SK-N-SH (cell line): Measurements from ENCODE around the gene GLB1L3. TPM values are rescaled to one million over a fixed set of nuclear protein-coding genes. Genes with fewer than 3 reads are reported as not detected.

Experiments used
- CTCF ChIA-PET: fragments of 300-600, 350-600 bp; formaldehyde crosslinking; extraction: SDS; loops from one replicate; lab custom pipeline; 2021; lab: Yijun Ruan, JAX
- POLR2A ChIA-PET: fragments of 350-600 bp; sonication (Branson Sonifier 250); formaldehyde crosslinking; extraction: SDS; loops from one replicate; lab custom pipeline; 2020; ENCODE audit warnings: antibody characterized with exemption, inconsistent platforms; lab: Yijun Ruan, JAX
- DNase-seq: peaks from one replicate; pipeline ENCODE4 v3.0.0; 2012
- H2AFZ ChIP-seq: fragments of 200-600 bp; sonication (generic); 2 replicates; pipeline ENCODE4 v1.8.1; 2016; ENCODE audit warnings: antibody characterized with exemption, mild to moderate bottlenecking, low read depth
- H3F3A ChIP-seq: fragments of 200-600 bp; sonication (generic); replicated peaks from 2 replicates; pipeline ENCODE3; 2016; ENCODE audit warnings: antibody characterized with exemption, mild to moderate bottlenecking; ENCODE audit not compliant: insufficient read depth
- H3K27ac ChIP-seq, 2 experiments: fragments of 200-500 bp in 1 of 2; fragments of 200-600 bp in 1 of 2; sonication (Bioruptor generic) in 1 of 2; sonication (generic), shearing (Covaris generic) in 1 of 2; 2 replicates each; pipeline versions ENCODE4 v1.5.1 to v1.6.1; 2014 to 2016; ENCODE audit warnings: low read depth in 2 of 2, inconsistent platforms in 1 of 2, low read length in 1 of 2, mild to moderate bottlenecking in 1 of 2, mixed read lengths in 1 of 2
- H3K27me3 ChIP-seq: fragments of 200-600 bp; sonication (generic), shearing (Covaris generic); 2 replicates; pipeline ENCODE4 v1.6.1; 2016; ENCODE audit warnings: mixed run types; ENCODE audit not compliant: insufficient read depth
- H3K36me3 ChIP-seq, 2 experiments: fragments of 200-500 bp in 1 of 2; fragments of 200-600 bp in 1 of 2; sonication (Bioruptor generic) in 1 of 2; sonication (generic) in 1 of 2; replicated peaks in 1 of 2; 2 replicates each; pipeline versions ENCODE3 to v1.5.1; 2014 to 2016; ENCODE audit warnings: low read length in 1 of 2, mild to moderate bottlenecking in 1 of 2; ENCODE audit not compliant: insufficient read depth in 2 of 2, control insufficient read depth in 1 of 2
- H3K4me1 ChIP-seq, 2 experiments: fragments of 200-500 bp in 1 of 2; fragments of 200-600 bp in 1 of 2; sonication (Bioruptor generic) in 1 of 2; sonication (generic), shearing (Covaris generic) in 1 of 2; 2 replicates each; pipeline versions ENCODE4 v1.5.1 to v1.6.1; 2014 to 2016; ENCODE audit warnings: low read depth in 1 of 2, low read length in 1 of 2, mixed run types in 1 of 2; ENCODE audit not compliant: insufficient read depth in 2 of 2, control insufficient read depth in 1 of 2
- H3K4me2 ChIP-seq: fragments of 200-600 bp; sonication (generic), shearing (Covaris generic); 2 replicates; pipeline ENCODE4 v1.6.1; 2017; ENCODE audit warnings: mixed run types
- H3K4me3 ChIP-seq, 2 experiments: fragments of 200-500 bp in 1 of 2; fragments of 200-600 bp in 1 of 2; sonication (Bioruptor generic) in 1 of 2; sonication (generic), shearing (Covaris generic) in 1 of 2; 2 replicates each; pipeline versions ENCODE4 v1.5.1 to v1.8.1; 2014 to 2016; ENCODE audit warnings: low read depth in 2 of 2, inconsistent platforms in 1 of 2, low read length in 1 of 2, mild to moderate bottlenecking in 1 of 2, mixed read lengths in 1 of 2, moderate library complexity in 1 of 2
- H3K79me2 ChIP-seq: fragments of 200-600 bp; sonication (generic); 2 replicates; pipeline ENCODE4 v1.8.1; 2017; ENCODE audit warnings: mild to moderate bottlenecking; ENCODE audit not compliant: insufficient read depth
- H3K9ac ChIP-seq: fragments of 200-600 bp; sonication (generic); 2 replicates; pipeline ENCODE4 v1.6.1; 2017; ENCODE audit warnings: mixed run types
- H3K9me2 ChIP-seq: fragments of 200-600 bp; sonication (generic); 2 replicates; pipeline ENCODE4 v1.6.1; 2017; ENCODE audit warnings: mixed run types
- H3K9me3 ChIP-seq: fragments of 200-600 bp; sonication (generic); 2 replicates; pipeline ENCODE4 v1.6.1; 2017; ENCODE audit warnings: mixed run types, mild to moderate bottlenecking, moderate library complexity
- H4K20me1 ChIP-seq: fragments of 200-600 bp; sonication (generic); 2 replicates; pipeline ENCODE4 v1.6.1; 2017; ENCODE audit warnings: mild to moderate bottlenecking, mixed run types; ENCODE audit not compliant: insufficient read depth
- EP300 ChIP-seq, 2 experiments: IDR thresholded peaks; 2 replicates each; pipeline versions ENCODE4 v1.4.0 to v1.6.1; 2012; ENCODE audit warnings: borderline replicate concordance in 1 of 2, low read depth in 1 of 2, low read length in 1 of 2
- EZH2phosphoT487 ChIP-seq: fragments of 200-600 bp; sonication (generic); IDR thresholded peaks from 2 replicates; pipeline ENCODE4 v1.6.1; 2017; ENCODE audit warnings: low read depth, mixed run types, mild to moderate bottlenecking, antibody characterized with exemption, moderate library complexity, borderline replicate concordance
- FOSL2 ChIP-seq: IDR thresholded peaks from 2 replicates; pipeline ENCODE4 v1.4.0; 2012; ENCODE audit warnings: low read depth, mild to moderate bottlenecking, moderate library complexity, borderline replicate concordance
- FOXJ3 ChIP-seq: sonication (generic); formaldehyde crosslinking; IDR thresholded peaks from 2 replicates; pipeline ENCODE4 v1.5.1; 2020; ENCODE audit warnings: mild to moderate bottlenecking, missing genetic modification reagents
- GABPA ChIP-seq: IDR thresholded peaks from 2 replicates; pipeline ENCODE4 v1.4.0; 2012; ENCODE audit warnings: low read depth, mild to moderate bottlenecking
- GATA2 ChIP-seq: sonication (generic); formaldehyde crosslinking; IDR thresholded peaks from 2 replicates; pipeline ENCODE4 v1.5.0; 2020; ENCODE audit warnings: mild to moderate bottlenecking, missing genetic modification reagents
- MXI1 ChIP-seq: IDR thresholded peaks from 2 replicates; pipeline ENCODE4 v1.6.1; 2012; ENCODE audit warnings: mild to moderate bottlenecking, low read depth, low read length, improper control_type of control experiment
- RCOR1 ChIP-seq: fragments of 150-350 bp; IDR thresholded peaks from 2 replicates; pipeline ENCODE4 v1.6.1; 2017; ENCODE audit warnings: antibody characterized with exemption, low read length
- RFX5 ChIP-seq: IDR thresholded peaks from 2 replicates; pipeline ENCODE4 v1.6.1; 2012; ENCODE audit warnings: mild to moderate bottlenecking, improper control_type of control experiment, low read length
- SIN3A ChIP-seq: IDR thresholded peaks from 2 replicates; pipeline ENCODE4 v1.6.1; 2012; ENCODE audit warnings: low read depth, mild to moderate bottlenecking, low read length, moderate library complexity, borderline replicate concordance
- TAF1 ChIP-seq: IDR thresholded peaks from 2 replicates; pipeline ENCODE4 v1.6.1; 2012; ENCODE audit warnings: low read depth, mild to moderate bottlenecking, low read length, moderate library complexity, borderline replicate concordance
- TCF12 ChIP-seq: IDR thresholded peaks from 2 replicates; pipeline ENCODE4 v1.4.0; 2012
- WGBS: methylation state at CpG from one replicate; pipeline ENCODE4 v1.1.6; 2017; ENCODE audit warnings: low lambda C conversion rate; 5-methylcytosine and 5-hydroxymethylcytosine counted together
- polyA plus RNA-seq, 3 experiments: library from polyadenylated mRNA; depleted of rRNA; stranded (reverse); fragments of >200 nt; gene quantifications; 2 replicates each; pipeline ENCODE4 v1.2.3, GENCODE V29; 2012
- TF ChIP-seq, protein P1 (sequence below): IDR thresholded peaks from 2 replicates; pipeline ENCODE4; 2012
- TF ChIP-seq, protein P2 (sequence below): fragments of 200-600 bp; sonication (generic); IDR thresholded peaks from 2 replicates; pipeline ENCODE4 v1.6.1; 2017; ENCODE audit warnings: antibody characterized with exemption, mild to moderate bottlenecking, moderate library complexity

The GLB1L3 gene
- polyA plus RNA-seq, 1 of the 3 experiments (the other 2 are of a cell fraction): not detected

DNA sequence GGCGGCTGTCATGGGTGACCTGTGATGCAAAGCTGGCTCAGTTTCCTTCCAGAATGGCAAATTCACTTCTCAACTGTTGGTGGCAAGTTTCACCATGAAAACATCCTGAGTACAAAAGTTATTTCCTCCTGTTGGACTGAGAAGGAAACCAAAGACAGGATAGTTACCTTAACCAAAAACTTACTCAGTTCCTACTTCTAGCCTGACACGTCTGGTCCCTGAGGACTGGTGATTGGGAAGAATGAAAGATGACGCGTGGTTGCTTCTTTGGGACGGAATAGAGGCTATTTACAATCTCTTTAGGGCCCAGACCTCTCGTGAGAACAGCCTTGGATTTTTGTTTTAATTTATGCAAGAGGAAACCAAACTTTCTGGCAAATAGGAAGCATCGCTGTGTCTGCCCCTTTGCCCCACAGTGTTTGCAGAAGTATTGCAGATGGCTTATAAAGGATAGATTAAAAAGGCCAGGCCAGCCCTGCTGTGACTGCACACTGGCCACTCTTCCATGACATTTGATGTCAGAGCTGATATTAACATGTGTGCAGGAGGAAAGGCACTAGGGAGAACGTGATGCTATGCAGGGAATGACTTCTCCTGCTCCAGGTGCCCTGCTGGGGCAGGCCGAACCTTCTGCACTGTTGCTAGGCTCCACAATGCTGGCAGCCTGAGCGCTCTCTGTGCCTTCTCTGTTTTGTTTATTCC is 44.1 kb upstream of the GLB1L3 start:
- Histone ChIP-seq H3K27me3 (no peaks in the 10 kb centered on the region), H3K9ac (no peak overlapping the region), H4K20me1 (peaks cover 13% of the 10 kb centered on the region), H3K9me2 (no peaks in the 10 kb centered on the region), H3F3A (peaks cover 11% of the 10 kb centered on the region), H3K4me2 (no peak overlapping the region), H3K4me3 (no peak overlapping the region), H3K9me3 (no peaks in the 10 kb centered on the region), H2AFZ (no peak overlapping the region), H3K36me3 (peaks cover 14 to 25% of the 10 kb centered on the region in 2 experiments), H3K4me1 (peaks cover 6 to 61% of the 10 kb centered on the region in 2 experiments; a peak in 3 of 4 replicates), H3K27ac (peak overlapping the region; percentile 15 to 96; a peak in 3 of 4 replicates), H3K79me2 (peaks cover 74% of the 10 kb centered on the region)
- peak; percentile 68 for DNase-seq
- CTCF ChIA-PET: interaction anchor here (1.1 to 1.6 kb wide), 3 partner anchors 9 to 30 kb away, joined by 3 to 5 read pairs (median 3); no protein-coding TSS in a partner anchor
- peak; percentile 65; the same call in 1 of the 2 replicates for TF ChIP-seq RCOR1
- no peak for TF ChIP-seq TCF12
- 0 out of 2 replicates have a peak, but pooled peaks have one; percentile 38 for TF ChIP-seq GATA2 (CRISPR knock-in tag)
- POLR2A ChIA-PET: no interaction called here
- WGBS: 68% methylated on average over 10 of the region's 10 CpGs

DNA sequence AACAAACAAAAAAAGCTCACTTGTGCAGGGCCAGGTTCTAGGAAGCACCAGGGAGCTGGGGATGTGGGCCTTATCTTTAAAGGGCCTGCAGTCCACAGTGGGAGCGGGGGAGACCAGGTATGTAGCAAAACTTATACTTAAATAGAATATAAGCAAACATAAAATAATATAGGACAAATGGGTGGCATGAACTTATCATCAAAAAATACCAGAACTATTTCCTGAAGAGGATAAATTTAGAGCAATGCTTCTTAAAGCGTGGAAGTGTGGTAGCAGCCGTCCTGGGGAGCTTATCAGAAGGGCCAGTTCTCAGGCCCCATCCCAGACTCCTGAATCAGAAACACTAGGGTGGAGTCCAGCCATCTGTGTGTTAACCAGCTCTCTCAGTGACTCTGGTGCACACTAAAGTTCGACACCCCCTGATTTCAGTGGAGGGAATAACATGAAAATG is 42.4 kb upstream of the GLB1L3 start:
- Histone ChIP-seq H3K27me3 (no peaks in the 10 kb centered on the region), H3K4me2 (no peak overlapping the region), H3K4me1 (peaks cover 3 to 55% of the 10 kb centered on the region in 2 experiments; a peak in 3 of 4 replicates), H3K27ac (no peak overlapping the region), H3K9me3 (no peaks in the 10 kb centered on the region), H3K4me3 (no peak overlapping the region), H3F3A (peaks cover 17% of the 10 kb centered on the region), H3K9ac (no peak overlapping the region)
- CTCF ChIA-PET: interaction anchor here (1.2 kb wide), 3 partner anchors 10 to 37 kb away, joined by 3 to 4 read pairs (median 3); no protein-coding TSS in a partner anchor
- 93% methylated on average over 3 of the region's 4 CpGs for WGBS
- no peak for DNase-seq
- TF ChIP-seq EZH2phosphoT487: no peak
- TF ChIP-seq, all 33 proteins: peak for 0
- Histone ChIP-seq H3K9me2 (no peaks in the 10 kb centered on the region), H2AFZ (no peak overlapping the region), H4K20me1 (peaks cover 9% of the 10 kb centered on the region), H3K79me2 (peaks cover 66% of the 10 kb centered on the region), H3K36me3 (peaks cover 7 to 20% of the 10 kb centered on the region in 2 experiments)
- POLR2A ChIA-PET: interaction anchor here (1.1 kb wide), 1 partner anchor 9 kb away, joined by 3 read pairs; the partner anchor contains the start of gene VPS26B

DNA sequence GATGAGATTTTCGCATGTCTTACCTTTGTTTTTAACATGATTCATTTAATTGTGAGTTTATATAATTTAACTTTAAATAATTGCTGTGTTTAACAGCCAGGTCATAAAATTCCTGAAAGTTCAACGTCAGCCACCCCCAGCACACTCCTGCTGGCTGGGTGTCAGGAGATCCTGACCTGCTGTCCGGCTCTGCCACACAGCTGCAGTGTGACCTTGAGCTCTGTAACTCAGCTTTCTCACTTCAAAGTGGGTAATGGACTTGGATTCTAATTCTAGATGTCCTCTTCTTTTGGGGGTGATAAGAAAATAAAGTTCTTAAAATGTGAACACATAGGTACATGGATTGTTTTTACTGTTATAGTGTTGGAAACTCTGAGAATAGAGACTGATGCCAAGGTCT is 40.8 kb upstream of the GLB1L3 start:
- no peak overlapping the region for H3K4me2 ChIP-seq
- H4K20me1 ChIP-seq: 0 out of 2 replicates have a peak, but pooled peaks cover 4% of the 10 kb centered on the region
- peaks cover 17% of the 10 kb centered on the region for H3F3A ChIP-seq
- H3K9ac ChIP-seq: no peak overlapping the region
- CTCF ChIA-PET: interaction anchor here (0.8 kb wide), 2 partner anchors 11 to 41 kb away, joined by 3 to 4 read pairs; partner anchors contain the start of genes GLB1L3 and VPS26B
- no peak overlapping the region for H2AFZ ChIP-seq
- no peaks in the 10 kb centered on the region for H3K9me3 ChIP-seq
- no peak for DNase-seq
- peaks cover 16 to 36% of the 10 kb centered on the region in 2 experiments for H3K36me3 ChIP-seq
- H3K4me3 ChIP-seq: no peak overlapping the region
- H3K79me2 ChIP-seq: peaks cover 55% of the 10 kb centered on the region
- H3K27me3 ChIP-seq: no peaks in the 10 kb centered on the region
- POLR2A ChIA-PET: no interaction called here
- H3K9me2 ChIP-seq: no peaks in the 10 kb centered on the region
- H3K4me1 ChIP-seq: peaks cover 3 to 42% of the 10 kb centered on the region in 2 experiments; a peak in 3 of 4 replicates
- WGBS: 97% methylated on average over 3 of the region's 3 CpGs
- no peak overlapping the region for H3K27ac ChIP-seq
- TF ChIP-seq GATA2 (CRISPR knock-in tag) (no peak), SIN3A (no peak), FOSL2 (no peak), GABPA (no peak), MXI1 (no peak), RFX5 (no peak), FOXJ3 (CRISPR knock-in tag) (no peak), TAF1 (no peak), EP300 (IDR thresholded peaks at IDR 0.05; ENCODE audit: borderline replicate concordance in 1 of 2, low read depth in 1 of 2, low read length in 1 of 2) (no peak), TCF12 (no peak)
- TF ChIP-seq, protein P1, sequence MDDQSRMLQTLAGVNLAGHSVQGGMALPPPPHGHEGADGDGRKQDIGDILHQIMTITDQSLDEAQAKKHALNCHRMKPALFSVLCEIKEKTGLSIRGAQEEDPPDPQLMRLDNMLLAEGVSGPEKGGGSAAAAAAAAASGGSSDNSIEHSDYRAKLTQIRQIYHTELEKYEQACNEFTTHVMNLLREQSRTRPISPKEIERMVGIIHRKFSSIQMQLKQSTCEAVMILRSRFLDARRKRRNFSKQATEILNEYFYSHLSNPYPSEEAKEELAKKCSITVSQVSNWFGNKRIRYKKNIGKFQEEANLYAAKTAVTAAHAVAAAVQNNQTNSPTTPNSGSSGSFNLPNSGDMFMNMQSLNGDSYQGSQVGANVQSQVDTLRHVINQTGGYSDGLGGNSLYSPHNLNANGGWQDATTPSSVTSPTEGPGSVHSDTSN: no peak
- TF ChIP-seq, protein P2, sequence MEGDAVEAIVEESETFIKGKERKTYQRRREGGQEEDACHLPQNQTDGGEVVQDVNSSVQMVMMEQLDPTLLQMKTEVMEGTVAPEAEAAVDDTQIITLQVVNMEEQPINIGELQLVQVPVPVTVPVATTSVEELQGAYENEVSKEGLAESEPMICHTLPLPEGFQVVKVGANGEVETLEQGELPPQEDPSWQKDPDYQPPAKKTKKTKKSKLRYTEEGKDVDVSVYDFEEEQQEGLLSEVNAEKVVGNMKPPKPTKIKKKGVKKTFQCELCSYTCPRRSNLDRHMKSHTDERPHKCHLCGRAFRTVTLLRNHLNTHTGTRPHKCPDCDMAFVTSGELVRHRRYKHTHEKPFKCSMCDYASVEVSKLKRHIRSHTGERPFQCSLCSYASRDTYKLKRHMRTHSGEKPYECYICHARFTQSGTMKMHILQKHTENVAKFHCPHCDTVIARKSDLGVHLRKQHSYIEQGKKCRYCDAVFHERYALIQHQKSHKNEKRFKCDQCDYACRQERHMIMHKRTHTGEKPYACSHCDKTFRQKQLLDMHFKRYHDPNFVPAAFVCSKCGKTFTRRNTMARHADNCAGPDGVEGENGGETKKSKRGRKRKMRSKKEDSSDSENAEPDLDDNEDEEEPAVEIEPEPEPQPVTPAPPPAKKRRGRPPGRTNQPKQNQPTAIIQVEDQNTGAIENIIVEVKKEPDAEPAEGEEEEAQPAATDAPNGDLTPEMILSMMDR: no peak
